CD4-positive, alpha-beta T cell treated with Interleukin-6 at 100 ng/mL for 8 hours (primary cell): Measurements from ENCODE around the gene LMF1.
A peak's percentile ranks its signal among the peaks of the same experiment; 100 is the strongest.
"Not testable (repeated sequence)": the region's sequence is repeated elsewhere in the genome, so short reads cannot be mapped to it uniquely, and the experiment has no call there.

Source experiments
- DNase-seq: peaks from one replicate; pipeline ENCODE4 v3.0.0-alpha.2; 2020; ENCODE audit warnings: mixed read lengths, low spot score

The LMF1 gene

DNA sequence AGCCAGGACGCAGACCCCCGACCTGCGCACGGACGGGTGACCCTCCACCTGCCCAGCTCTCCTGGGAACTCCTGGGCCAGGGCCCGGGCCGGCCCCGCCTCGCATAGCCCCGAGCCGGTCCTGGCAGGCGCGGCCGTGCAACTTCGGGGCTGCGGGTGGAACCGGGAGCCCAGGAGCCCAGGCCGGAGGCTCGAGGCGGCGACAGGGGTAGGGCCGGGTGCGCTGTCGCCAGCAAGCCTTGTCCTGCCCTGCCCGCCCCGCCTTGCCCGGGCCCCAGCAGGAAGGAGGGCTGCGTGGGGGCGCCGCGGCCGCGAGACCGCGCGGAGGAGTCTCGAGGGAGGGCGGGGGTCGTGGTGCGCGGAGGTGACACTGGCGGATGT lies 408 bp downstream of the LMF1 start:
- DNase-seq = no peak

DNA sequence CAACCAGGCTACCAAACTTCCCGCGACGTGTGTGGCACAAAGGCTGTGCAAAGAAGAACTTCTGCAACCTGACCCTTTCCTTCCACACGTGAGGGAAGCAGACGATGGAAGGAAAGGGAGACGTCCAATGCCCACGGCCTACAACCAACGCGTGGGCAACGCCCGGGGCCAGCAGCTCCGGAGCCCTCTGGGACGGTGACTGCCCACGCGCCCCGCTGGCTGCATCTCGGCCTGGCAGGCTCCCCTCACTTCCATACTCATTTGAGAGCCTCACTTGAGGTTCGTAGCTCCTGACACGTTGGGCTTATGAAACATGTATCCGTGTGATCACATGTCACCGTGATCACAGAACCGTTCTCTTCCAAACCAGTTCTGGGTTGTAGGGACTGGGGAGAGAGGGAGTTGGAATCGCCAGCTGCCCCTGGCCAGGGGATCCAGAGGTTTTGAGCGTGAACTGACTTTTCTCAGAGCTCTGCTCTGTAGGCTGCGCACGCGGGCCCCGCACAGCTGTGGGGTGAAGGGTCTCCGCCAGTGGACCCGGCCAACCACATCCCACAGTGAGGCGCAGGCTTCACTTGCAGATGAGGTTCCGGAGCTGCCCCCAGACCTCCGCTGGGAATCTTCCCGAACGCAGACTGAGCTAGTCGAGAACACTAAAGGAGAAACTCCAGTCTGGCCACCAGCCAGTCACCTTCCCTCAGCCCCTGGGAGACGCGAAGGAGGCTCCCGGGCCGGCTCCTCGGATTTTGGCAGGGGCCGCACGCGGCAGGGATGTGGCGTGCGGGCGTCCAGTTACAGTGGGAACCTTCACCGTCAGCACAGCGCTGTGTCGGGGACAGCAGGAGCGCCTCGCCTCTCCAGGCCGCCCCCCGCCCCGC lies 1.0 kb downstream of the LMF1 start:
- no peak for DNase-seq

DNA sequence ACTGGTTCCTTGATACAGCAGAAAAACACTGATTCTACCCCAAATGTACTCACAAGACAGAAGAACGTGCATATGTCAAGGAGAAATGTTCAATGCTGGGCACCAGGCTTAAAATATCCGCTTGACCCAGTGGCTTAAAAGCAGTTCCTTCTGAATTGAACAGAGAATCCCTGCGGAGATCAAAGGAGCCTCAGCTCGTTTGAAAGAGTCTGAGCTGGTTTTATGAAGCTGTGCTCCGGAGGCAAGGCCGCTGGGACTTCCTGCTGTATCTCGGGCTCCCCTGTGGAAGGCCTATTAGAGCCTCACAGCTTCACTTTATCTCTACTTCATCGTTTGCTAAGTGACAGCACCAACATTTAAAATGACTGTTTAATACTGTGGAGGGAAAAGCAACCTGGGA lies 2.2 kb downstream of the LMF1 start:
- DNase-seq = no peak

DNA sequence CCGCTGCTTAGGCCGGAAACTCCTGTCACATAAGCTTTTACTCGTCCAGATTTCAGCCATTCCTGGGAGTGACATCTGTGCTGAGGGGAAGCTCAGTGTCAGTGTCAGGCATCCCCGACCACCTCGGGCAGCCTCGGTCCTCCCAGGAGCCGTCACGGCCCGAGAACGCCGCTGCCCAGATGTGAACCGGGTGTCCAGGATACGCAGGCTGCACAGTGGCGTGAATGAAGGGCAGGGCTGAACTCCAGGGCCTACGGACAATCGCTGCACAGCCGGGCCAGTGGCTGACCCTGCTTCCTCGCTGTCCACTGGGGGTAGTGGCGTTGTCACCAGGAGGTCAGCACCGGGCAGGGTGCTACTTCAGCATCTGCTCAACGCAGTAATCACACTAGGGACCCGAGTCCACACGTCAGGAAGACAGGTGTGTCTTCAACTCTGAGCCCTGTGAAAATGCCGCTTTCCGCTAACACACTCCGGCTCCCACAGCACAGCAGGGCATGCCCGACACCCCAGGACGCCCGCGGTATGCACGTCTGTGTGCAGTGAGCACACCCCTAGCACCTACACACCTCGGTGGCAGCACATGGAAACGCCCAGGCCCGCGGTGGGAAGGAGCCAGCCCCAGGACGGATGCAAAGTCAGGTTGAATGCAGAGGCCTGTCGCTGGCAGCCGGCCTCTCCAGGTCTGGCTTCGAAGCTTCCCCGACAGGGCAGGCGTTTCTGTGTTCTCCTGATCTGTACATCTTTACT lies 3.1 kb downstream of the LMF1 start:
- DNase-seq = no peak

DNA sequence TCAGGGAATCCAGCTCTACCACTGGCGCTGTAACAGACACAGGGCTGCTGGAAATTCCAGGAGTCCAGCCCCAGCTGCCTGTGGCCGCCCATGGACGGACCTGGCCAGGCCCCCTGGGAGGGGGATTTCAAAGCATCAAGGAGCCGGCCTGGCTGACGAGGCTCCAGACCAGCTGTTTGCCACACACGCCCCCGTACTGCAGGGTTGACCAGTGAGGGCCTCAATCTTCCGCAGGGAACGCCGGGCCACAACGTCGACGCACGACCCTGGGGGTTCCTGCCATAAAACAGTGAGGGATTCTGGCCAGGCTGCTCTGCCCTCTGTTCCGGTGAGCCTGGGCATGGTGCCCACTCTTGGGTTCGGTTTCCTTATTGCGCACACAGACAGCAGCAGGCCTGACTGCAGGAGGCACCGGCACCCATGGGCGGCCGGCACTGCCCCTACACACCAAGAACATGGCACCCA lies 3.7 kb downstream of the LMF1 start:
- DNase-seq = no peak

DNA sequence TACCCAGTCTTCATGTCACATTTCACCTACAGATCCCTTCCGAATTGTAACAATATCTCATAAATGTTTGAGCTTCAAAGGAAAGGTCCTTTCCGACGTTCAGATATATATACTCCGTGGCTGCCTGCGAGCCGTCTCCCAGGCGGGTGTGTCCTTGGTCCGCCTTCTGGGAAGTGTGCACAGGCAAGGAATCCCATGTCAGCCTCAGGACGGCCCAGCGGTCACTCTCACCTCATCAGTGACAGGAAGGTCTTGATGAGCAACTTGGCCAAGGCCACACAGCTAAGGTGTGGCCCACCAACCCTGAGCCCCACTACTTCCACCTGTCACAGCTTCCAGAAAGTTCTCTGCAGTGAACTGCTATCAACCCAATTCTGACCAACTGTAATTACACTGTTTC lies 4.3 kb downstream of the LMF1 start:
- DNase-seq = no peak

DNA sequence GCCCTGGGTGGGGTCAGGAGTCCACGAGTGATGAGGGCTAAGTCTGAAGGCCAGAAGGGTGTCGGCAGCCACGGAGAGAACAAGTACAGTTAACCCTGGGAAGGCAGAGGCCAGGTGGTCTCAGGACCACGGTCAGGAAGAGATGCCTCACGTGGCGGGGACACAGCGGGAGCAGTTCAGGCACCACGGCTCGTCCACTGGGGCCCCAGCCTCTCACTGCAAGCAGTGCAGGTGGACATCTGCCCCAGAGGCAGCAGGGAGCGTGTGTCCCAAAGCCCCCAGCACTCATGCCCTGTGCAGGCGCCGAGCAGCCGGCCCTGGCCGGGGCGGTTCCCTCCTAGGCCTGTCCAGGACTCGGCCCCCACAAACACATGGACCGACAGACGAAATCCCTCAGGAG lies 4.7 kb downstream of the LMF1 start:
- no peak for DNase-seq

DNA sequence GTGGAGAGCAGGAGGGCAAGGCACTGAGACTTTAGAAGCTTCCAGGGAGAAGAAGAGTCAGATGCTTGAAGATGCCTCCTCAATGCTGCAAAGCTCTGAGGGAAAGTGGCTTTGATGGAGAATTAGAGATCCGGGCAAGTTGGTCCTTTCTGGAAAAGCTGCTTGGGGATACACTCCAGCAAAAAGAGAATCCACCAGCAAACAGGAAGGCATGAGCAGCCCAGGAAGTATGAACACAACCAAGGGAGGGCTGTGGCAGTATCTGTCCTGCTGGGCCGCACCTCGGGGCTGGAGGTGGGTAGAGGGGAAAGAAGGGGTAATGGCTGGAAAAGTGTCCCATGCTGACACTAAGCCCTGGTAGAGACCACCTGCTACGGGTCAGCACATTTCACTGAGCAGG lies 5.3 kb downstream of the LMF1 start:
- no peak for DNase-seq

DNA sequence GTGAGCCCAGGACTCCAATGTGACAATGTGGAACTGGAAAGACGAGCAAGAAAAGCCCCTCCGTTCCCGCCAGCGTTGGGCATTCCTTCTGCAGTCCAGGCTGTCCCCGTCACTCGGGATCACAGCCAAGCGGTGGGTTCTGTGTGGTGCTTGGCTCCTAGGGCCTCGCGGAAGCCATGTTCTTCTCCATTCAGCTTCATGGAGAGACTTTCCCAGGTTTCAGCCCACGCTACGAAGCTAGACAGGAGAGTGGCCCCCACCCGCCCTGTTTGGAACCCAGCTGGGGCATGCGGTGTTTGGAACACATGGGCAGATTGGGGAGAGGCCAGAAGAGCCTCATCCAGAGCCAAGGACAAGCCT lies 5.8 kb downstream of the LMF1 start:
- no peak for DNase-seq

DNA sequence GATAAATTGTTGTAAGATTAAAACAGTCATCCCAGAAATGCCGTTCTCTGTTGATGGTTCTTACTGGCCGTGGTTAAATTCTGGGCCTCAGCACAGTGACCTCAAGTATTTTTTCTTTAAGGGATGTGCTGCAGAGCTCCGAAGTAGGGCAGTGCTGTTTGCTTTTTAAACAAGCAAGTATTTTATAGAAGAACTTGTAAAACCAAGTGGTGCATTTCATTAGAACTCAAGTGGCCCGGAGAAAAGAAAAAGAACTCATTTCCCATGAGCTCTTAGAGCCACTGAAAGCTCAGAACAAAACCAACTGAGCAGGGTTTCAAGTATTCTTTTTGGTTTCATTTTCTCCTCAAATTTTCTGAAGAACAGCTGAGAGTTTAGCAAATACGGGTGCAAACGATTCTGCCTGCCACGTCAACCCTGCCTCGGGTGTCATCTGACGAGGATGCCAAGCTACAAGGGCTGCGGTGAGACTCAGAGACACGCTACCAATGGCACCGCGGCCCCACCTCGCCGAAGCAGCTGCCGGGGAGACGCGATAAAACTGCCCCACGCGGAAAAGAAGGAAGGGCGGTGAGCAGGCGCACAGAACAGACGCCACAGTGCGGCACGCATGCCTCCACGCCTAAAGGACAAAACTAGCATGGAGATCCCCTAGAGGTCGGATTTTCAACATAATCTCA lies 6.3 kb downstream of the LMF1 start:
- peak; percentile 73 for DNase-seq

DNA sequence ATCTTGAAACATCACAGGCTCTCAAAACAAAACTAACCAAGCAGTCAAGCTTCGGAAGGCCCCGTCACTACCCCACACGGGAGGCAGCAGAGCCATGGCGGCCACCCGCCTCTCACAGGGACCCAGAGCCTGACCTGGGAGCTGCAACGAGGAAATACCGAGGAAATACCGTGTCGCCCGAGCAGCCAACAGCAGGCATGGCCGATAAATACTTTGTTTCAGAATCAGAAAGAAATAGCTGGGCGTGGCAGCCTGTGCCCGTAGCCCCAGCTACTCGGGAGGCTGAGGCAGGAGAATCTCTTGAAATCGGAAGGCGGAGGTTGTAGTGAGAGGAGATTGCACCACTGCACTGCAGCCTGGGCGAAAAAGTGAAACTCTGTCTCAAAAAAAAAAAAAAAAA lies 6.9 kb downstream of the LMF1 start:
- DNase-seq = no peak

DNA sequence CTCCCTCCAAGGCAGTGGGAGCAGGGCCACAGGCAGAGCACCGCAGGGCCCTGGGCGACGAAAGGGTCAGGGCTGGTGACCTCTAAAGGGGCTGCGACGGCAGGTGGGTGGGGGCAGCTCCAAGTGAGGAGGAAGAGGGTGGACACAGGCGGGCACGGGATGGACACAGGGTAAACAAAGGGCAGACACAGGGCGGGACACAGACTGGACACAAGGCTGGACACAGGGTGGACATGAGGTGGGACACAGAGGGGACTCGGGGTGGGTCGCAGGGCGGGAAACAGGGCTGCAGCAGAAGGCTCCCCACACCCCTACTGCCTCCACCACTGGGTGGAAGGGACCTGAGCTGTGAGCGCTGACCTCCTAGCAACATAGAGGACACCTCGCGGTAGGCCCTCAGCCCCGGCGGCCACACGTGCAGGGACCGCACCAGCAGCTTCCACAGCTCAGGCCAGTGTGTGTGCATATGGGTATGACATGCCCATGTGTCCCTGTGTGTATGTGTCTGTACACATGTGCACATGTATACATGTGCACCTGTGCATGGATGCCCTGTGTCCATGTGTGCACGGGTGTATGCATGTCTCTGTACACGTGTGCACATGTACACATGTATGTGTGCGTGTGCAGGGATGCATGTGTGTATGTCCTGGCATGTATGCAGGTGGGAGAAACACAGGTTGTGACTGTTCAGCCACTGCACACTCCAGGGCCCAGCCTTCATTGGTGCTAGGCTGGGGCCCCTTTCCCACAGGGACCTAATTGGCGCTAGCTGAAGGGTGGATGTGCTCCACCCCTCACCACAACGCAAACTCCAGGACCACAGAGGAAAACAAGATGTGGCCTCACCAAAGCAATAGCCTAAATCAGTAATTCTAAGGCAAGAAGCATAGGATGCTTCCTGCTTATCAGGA lies 7.6 kb downstream of the LMF1 start:
- no peak for DNase-seq

DNA sequence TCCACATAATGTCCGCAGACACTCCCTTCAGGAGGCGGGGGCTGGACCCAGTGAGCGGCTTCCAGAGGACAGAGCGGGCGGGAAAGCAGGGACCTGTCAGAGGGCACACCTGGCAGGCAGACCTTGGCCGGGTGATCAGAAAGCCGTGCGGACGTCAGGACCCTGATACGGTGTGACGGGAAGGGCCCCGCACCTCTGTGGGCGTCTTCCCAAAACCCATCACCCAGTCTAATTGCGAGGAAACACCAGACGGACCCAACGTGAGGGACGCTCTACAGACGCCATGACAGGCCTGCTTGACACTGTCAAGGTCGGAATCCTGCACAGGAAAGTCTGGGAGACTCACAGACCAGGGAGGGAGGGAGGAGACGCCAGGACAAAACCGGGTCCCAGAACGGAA lies 8.4 kb downstream of the LMF1 start:
- no peak for DNase-seq

DNA sequence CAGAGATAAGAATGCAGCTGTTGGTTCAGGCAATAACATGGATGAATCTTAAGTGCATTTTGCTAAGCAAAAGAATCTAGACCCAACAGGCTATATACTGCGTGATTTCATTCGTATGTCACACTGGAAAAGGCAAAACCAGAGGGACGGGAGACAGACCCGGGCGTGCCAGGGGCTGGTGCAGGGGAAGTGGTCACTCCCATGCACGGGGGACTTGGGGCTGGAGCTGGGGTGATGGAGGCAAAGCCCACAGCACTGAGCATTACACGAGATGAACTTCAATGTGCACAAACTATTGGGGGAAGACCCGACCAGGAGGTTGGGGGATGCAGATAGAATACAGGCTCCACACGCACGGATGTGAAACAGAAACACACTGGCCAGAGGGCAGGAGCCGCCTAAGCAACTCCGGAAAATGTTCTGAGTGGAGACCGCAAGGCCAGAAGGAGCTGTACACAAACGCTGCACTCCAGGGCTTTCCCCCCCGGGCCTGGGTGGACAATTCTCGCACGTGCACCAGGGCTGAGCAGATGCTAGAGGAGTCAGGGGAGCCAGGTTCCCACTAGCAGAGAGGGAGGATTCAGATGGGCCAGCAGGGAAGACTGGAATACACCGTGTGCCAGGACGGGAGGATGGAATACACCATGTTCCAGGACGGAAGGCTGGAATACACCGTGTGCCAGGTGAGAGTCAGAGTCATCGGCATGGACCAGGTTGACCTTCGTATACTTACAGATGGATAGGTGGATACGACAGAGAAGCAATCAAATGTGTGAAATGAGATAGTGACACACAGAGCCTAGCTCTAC lies 11.3 kb downstream of the LMF1 start:
- DNase-seq = no peak

DNA sequence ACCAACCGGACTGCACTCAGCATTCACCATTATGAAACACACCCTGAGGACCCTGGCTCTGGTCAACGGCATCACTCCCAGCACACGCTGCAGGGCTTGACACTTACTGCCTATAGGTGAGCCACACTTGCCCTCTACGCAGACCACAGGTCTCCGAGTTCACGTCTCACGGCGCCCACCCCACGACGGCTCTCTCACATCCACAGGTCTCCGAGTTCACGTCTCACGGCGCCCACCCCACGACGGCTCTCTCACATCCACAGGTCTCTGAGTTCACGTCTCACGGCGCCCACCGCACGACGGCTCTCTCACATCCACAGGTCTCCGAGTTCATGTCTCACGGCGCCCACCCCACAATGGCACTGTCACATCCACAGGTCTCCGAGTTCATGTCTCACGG lies 15.0 kb downstream of the LMF1 start:
- not testable (repeated sequence) for DNase-seq

DNA sequence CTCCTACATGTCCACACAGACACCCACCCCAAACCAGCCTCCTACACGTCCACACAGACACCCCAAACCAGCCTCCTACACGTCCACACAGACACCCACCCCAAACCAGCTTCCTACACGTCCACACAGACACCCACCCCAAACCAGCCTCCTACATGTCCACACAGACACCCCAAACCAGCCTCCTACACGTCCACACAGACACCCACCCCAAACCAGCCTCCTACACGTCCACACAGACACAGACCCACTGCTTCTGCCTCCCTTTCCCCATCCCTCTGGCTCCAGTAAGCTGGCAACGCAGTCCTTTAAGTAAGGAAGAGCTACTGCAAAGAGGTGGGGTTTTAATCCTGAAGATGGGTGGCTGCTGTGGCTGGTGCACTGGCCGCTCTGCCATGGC lies 17.0 kb downstream of the LMF1 start:
- DNase-seq = not testable (repeated sequence)

DNA sequence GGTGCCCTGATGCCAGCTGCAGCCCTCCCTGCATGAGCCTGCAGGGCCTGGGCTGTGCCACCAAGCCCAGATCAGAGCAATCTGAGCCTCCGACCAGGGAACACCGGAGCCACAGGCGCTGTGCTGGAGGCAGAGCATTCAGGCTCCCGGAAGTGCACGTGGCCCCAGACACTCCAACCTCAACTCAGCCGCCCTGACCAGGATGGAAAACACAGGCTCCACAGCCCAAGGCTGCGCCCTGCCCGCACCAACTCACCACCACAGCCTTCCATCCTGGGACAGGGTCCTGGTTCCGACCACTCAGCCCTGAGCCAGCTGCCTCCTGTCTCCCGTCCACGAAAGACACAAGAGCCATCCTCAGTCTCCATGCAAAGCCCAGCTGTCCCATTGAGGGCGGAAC lies 18.5 kb downstream of the LMF1 start:
- no peak for DNase-seq

DNA sequence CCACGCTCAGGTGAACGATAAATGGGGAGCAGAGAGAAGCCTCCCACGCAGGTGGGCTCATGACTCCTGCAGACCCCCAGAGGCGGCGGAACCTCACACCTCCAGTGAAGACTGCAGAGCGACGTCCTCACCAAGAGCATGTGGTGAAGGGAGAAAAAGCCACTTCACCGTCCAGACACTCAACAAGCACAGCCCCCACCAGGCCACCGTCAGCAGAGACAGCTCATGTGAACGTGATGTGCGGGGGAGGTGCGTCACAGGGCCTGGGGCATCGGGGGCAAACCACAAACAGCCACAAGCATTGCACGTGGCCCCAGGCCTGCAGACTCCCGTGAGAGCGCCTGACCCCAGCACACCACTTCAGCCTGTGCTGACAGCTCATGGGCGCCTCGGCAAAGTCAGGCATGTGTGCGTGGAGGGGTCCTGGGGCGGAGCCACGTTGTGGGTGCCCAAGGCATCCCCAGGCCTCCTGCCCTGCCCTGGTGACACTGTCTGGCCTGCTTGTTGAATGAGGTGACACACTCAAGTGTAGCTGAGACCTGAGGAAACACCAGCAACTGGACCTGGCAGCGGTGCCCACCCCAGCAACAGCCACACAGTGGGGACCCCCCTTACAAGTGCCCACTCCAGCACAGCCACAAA lies 19.0 kb downstream of the LMF1 start:
- no peak for DNase-seq

DNA sequence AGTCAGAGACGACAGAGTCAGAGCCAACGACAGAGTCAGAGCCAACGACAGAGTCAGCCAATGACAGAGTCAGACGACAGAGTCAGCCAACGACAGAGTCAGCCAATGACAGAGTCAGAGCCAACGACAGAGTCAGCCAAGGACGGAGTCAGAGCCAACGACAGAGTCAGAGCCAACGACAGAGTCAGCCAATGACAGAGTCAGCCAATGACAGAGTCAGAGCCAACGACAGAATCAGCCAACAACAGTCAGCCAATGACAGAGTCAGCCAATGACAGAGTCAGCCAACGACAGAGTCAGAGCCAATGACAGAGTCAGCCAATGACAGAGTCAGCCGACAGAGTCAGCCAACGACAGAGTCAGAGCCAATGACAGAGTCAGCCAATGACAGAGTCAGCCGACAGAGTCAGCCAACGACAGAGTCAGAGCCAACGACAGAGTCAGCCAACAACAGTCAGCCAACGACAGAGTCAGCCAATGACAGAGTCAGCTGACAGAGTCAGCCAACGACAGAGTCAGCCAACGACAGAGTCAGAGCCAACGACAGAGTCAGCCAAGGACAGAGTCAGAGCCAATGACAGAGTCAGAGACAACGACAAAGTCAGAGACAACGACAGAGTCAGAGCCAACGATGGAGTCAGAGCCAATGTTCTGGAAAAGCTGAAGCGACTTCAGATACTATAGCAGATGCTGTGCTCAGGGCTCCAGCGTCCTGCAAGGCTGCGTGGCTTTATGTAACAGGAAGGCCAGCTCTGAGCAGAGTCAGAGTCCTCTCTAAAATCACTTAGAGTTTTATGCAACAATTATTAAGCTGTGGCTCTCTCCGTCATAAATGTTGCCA lies 19.8 kb downstream of the LMF1 start:
- not testable (repeated sequence) for DNase-seq

DNA sequence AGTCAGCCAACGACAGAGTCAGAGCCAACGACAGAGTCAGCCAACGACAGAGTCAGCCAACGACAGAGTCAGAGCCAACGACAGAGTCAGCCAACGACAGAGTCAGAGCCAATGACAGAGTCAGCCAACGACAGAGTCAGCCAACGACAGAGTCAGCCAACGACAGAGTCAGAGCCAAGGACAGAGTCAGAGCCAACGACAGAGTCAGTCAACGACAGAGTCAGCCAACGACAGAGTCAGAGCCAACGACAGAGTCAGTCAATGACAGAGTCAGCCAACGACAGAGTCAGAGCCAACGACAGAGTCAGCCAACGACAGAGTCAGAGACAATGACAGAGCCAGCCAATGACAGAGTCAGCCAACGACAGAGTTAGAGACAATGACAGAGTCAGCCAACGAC lies 22.0 kb downstream of the LMF1 start:
- DNase-seq = not testable (repeated sequence)
